Activated CD8-positive, alpha-beta memory T cell treated with anti-CD3 and anti-CD28 coated beads, Interleukin-2, amount 50 U/mL, for 48 hours (primary cell): ENCODE data around the gene EXOC2.
"Not testable (repeated sequence)": the region's sequence is repeated elsewhere in the genome, so short reads cannot be mapped to it uniquely, and the experiment has no call there.

Source experiments
- DNase-seq: peaks from one replicate; pipeline ENCODE4 v3.0.0-alpha.2; 2020

The EXOC2 gene

GRCh38 chr6:677919-678318, 15.0 kb downstream of the EXOC2 start:
- no peak for DNase-seq

DNA sequence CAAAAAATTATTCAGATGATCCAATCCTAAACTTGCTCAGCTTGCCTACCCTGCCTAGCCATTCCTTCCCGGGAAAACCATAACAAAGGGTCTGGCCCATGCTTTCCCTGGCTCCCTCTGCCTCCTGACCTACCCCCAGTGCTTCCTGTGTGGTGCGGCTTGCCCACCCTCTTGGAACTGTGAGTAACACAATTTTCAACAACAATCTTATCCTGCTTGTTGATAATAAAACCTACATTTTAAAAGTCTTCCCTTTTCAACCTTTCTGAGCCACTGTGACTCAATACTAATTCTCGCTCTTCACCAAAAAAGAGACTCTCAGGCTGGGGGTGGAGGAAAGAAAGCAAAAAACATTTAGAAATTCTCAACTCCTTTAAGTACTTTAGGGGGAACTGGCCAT, 18.0 kb downstream of the EXOC2 start:
- no peak for DNase-seq

- no peak for DNase-seq
Observed at GRCh38 chr6:674406-674805, 18.5 kb downstream of the EXOC2 start.

GRCh38 chr6:667253-667927, 25.5 kb downstream of the EXOC2 start:
- no peak for DNase-seq

DNA sequence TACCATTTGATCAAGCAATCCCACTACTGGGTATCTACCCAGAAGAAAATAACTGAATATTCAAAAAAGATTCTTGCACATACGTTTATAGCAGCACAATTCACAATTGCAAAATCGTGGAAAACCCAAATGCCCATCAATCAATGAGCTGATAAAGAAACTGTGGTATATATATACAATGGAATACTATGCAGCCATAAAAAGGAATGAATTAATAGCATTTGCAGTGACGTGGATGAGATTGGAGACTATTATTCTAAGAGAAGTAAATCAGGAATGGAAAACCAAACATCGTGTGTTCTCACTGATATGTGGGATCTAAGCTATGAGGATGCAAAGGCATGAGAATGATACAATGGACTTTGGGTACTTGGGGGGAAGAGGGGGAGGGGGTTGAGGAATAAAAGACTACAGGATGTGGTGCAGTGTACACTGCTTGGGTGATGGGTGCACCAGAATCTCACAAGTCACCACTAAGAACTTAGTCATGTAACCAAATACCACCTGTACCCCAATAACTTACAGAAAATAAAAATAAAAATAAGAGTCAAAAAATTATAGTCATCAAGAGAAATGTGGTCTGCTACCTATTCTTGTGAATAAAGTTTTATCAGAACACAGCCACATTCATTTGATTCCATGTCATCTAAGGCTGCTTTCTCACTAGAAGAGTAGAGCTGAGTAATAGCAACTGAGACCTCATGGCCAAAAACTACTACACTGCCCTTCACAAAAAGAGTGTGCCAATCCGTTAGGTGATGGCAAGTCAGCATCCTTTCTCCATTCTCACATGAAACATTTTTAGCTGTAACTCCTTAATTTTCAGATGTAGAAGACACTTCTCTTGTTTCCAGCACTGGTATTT, 27.3 kb downstream of the EXOC2 start:
- no peak for DNase-seq

DNA sequence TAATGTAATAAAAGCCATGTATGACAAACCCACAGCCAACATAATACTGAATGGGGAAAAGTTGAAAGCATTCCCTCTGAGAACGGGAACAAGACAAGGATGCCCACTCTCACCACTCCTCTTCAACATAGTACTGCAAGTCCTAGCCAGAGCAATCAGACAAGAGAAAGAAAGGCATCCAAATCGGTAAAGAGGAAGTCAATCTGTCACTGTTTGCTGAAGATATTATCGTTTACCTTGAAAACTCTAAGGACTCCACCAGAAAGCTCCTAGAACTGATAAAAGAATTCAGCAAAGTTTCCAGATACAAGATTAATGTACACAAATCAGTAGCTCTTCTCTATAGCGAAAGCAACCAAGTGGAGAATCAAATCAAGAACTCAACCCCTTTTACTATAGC, 29.2 kb downstream of the EXOC2 start:
- not testable (repeated sequence) for DNase-seq

DNA sequence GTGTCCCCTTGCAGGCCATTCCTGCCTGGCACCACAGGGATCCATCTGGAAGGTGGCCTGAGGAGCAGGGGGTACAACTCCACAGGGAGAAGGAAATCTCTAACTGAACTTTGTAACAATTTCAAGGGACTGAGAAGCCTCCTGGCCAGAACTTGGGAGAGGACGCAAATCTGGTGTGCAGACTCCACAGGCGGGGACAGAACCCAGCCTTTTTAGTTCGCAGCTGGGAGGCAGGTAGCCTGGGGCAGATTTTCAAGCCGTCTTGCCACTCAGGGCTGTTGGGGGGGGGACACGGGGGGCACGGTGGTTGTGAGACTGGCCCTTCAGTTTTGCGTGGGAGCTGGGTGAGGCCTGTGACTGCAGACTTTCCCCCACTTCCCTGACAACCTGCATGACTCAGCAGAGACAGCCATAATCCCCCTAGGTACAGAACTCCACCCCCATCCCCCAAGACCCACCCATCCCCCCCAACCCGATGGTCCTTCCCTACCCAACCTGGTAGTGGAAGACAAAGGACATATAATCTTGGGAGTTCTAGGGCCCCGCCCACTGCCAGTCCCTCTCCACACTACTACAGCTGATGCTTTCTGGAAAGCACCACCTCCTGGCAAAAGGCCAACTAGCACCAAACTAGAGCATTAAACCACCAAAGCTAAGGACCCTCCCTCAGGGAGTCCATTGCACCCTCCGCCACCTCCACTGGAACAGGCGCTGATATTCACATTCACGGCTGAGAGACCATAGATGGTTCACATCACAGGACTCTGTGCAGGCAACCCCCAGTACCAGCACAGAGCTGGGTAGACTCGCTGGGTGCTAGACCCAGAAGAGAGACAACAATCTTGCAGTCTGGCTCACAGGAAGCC, 33.0 kb downstream of the EXOC2 start:
- DNase-seq: no peak

GRCh38 chr6:658244-658643, 34.7 kb downstream of the EXOC2 start:
- no peak for DNase-seq

- DNase-seq: no peak
Observed at GRCh38 chr6:657743-658142, 35.2 kb downstream of the EXOC2 start.

DNA sequence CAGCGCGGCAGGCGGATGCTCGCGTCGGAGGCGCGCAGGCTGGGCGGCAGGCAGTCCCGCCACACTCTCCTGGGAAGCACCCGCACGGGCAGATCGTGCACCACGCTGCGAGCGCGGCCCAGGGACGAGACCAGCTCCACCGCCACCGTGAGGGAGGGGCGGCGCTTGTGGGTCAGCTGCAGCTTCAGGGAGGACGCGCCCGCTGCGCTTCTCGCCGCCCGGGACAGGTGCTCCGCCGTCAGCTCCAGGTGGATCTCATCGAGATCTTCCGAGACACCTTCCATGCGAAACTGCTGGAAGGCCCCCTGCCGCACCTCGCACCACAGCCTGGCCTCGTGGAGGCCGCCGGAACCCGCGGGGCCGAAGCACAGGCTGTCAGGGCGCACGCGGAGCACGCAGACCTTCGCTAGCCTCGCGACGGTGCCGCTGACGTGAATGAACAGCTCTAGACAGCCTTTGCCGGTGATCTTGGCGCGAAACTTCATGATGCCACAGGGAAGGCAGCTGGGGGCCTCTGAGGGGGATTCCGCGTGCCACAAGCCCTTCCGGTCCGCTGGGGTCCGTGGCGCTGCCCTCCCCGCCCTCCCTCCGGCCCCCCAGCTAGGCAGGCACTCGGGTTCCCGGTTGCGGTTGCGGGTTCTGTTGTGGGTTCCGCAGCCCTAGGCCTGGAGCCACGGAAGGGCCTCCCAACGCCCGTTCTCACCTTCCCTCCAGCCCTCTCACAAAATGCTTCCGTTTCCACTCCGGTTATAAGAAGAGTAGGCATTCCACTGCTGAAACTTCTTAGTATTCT, 36.3 kb downstream of the EXOC2 start, which contains the start of gene HUS1B:
Gene HUS1B (minus strand): TSS at position 641 of the 793 bp plus-strand sequence. CDS start 156 bp downstream, at position 485.
- DNase-seq: no peak

DNA sequence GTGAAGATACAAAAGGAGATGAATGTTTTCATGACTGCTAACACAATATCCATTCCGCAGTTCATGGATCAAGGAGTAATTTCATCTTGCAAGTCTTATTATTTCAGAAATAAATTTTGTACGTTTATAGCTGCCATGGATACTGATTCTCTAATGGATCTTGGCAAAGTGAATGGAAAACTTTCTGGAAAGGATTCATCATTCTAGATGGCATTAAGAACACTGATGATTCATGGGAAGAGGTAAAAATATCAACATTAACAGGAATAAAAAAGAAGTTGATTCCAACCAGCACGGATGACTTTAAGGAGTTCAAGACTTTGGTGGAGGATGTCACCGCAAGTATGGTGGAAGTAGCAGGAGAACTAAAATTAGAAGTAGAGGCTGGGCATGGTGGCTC, 38.8 kb downstream of the EXOC2 start:
- no peak for DNase-seq

DNA sequence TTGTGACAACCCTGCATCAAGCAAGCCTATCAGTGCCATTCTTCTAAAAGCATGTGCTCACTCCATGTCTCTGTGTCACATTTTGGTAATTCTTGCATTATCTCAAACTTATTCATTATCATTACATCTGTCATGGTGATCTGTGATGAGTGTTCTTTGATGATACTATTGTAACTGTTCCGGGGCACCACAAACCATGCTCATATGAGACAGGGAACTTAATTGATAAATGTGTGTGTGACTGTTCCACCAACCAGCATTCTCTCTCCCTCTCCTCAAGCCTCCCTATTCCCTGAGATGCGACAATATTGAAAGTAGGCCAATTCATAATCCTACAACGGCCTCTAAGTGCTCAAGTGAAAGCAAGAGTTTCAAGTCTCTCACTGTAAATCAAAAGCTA, 40.1 kb downstream of the EXOC2 start:
- DNase-seq: no peak

DNA sequence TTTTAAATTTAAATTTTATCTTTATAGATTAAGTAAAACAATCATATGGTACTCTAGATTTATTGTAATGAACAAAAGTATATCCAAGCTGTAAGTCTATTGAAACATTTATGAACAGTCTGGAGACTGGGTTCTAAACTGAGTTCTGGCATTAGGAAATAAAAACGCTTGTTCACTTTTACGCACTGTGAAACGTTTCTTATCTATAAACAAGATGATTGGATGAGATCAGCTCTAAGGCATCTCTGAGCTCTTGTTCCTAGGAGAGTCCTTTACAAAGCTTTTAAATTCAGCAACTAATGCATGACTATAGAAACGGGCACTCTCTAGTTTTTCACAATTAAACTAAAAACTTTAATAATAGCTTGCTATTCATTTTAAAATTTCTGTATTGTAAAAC, 42.8 kb downstream of the EXOC2 start:
- DNase-seq: no peak

DNA sequence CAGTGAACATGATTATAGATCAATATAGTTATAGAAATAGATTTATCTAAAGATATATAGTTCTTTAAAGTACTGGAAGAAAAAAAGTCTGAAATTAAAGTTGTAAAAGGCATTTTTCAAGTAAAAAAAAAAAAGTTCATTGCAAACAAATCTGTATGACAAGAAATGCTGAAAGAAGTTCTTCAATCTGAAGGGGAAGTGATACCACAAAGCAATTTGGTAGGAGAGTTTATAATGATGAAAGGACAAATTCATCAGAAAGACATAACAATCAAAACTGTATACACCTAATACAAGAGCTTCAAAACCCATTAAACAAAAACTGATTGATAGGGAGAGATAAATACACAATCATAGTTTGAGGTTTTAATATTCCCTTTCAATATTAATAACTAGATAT, 50.1 kb downstream of the EXOC2 start:
- no peak for DNase-seq

- no peak for DNase-seq
Observed at GRCh38 chr6:641225-641985, 51.5 kb downstream of the EXOC2 start.

DNA sequence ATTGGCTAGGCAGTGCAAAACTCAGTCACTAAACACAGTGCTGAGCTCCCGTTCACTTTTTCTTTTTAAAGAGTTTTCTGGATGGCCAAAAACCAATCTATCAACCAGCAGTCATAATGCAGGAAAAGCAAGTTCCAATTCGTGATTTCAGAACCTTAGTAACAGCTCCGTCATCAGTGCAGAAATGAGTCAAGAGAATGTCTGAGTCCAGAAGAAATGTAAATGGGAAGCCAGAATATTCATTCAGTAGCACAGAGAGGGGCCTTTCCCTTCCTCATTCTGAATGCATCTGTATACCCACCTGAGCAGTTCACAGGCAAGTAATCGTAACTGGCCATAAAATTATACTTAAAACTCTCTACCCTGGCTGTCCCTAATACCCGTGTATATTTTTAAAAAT, 56.5 kb downstream of the EXOC2 start:
- no peak for DNase-seq

- no peak for DNase-seq
Observed at GRCh38 chr6:635233-635632, 57.7 kb downstream of the EXOC2 start.

DNA sequence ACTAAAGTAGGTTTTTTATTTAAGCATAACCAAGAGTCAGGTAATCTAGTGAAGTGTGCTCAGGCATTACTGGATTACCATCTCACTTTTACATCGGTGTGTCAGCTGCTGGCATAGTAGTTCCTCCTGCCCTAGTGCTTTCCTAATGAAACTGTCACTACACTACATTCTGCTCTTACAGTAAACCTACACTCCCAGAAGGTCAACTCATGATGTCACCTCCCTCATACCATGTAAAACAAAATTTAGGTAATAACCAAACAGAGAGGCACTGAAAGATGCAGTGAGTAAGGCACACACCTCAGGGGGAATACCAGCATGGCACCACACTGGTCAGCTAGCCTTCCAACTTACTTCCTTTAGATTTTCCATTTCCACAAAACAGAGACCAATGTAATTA, 59.3 kb downstream of the EXOC2 start:
- DNase-seq: no peak

DNA sequence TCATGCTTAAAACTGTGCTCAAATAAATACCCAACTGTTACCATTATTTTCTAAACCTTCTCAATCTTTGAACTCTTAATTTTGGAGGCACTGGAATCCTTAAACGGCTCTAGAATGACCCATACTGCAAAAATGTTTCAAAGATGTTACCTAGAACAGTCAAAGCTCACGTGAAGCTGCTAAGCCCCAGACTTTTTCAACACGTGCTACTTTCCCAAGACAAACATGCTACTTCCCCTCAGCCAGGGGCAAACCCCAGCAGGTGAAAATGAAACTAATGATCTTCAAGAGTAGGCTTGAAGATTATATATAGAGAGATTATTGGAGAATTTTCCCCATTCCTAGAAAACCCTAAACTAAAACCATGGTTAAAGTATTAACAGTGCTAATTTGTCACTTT, 64.2 kb downstream of the EXOC2 start:
- no peak for DNase-seq

DNA sequence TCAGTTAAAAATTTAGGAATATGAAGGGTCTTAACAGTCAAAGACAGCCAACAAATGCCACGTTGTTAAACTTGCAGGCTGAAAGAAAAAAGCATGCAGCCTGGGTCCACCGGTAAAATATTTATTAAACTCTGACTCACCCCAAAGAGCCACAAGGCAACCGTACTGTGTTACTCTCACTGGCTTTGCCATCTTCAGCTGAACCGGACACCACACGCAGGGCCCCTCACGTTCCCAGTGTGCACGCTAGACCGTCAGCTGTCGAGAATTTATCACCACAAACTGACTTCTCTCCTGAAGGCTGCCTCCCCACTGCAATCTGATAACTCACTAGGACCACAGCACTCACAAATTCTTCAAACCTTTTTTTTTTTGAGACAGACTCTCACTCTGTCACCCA, 66.7 kb downstream of the EXOC2 start:
- DNase-seq: no peak

GRCh38 chr6:624979-625378, 68.0 kb downstream of the EXOC2 start:
- DNase-seq: no peak

- DNase-seq: no peak
Observed at GRCh38 chr6:622462-622861, 70.5 kb downstream of the EXOC2 start.
